Kidney (tissue), 14 donors: ENCODE data around the gene CPB1. TPM values are rescaled to one million over a fixed set of nuclear protein-coding genes. Genes with fewer than 3 reads are reported as not detected.

Experiments
- DNase-seq, 5 donors: peaks; one replicate each; pipeline ENCODE4 v3.0.0-alpha.2; 2013 to 2020
- FAIRE-seq: peaks from 2 replicates; lab custom pipeline; 2012; peaks lifted over from hg19 to GRCh38; lab: Jason Lieb, UNC
- H3K27ac ChIP-seq, 2 donors: one replicate each; pipeline ENCODE4 v1.7.0; 2013; ENCODE audit warnings: low read depth in 2 of 2, low read length in 2 of 2, inconsistent platforms in 1 of 2
- H3K27me3 ChIP-seq: one replicate; pipeline ENCODE4 v1.7.1; 2013; ENCODE audit warnings: low read length, inconsistent platforms; ENCODE audit not compliant: control insufficient read depth, insufficient read depth
- H3K36me3 ChIP-seq, 3 donors: one replicate each; pipeline versions ENCODE4 v1.7.0 to v1.7.1; 2013; ENCODE audit warnings: low read length in 3 of 3, control low read depth in 1 of 3, inconsistent platforms in 1 of 3; ENCODE audit not compliant: insufficient read depth in 3 of 3, control insufficient read depth in 2 of 3
- H3K4me1 ChIP-seq, 3 donors: one replicate each; pipeline versions ENCODE4 v1.7.0 to v1.7.1; 2013; ENCODE audit warnings: low read length in 3 of 3, inconsistent platforms in 1 of 3, low read depth in 1 of 3; ENCODE audit not compliant: control insufficient read depth in 2 of 3, insufficient read depth in 2 of 3
- H3K4me3 ChIP-seq, 3 donors: one replicate each; pipeline versions ENCODE4 v1.7.0 to v1.8.1; 2013; ENCODE audit warnings: low read length in 3 of 3, control low read depth in 1 of 3, inconsistent platforms in 1 of 3
- H3K9ac ChIP-seq, 3 donors: one replicate each; pipeline versions ENCODE4 v1.7.0 to v1.7.1; 2013; ENCODE audit warnings: low read length in 3 of 3, control low read depth in 1 of 3, inconsistent platforms in 1 of 3
- H3K9me3 ChIP-seq, 3 donors: one replicate each; pipeline versions ENCODE4 v1.7.0 to v1.7.1; 2013; ENCODE audit warnings: low read length in 3 of 3, control low read depth in 1 of 3, inconsistent platforms in 1 of 3; ENCODE audit not compliant: control insufficient read depth in 2 of 3, insufficient read depth in 1 of 3
- intact Hi-C: fragments of 100-400 bp; cut with DNase I; formaldehyde crosslinking; loops from one replicate; pipeline ENCODE4 v1.11.1; 2022
- polyA plus RNA-seq: library from polyadenylated mRNA; stranded (reverse); fragments of 350-450 nt; fragmentation: Illumina TruSeq; extraction: RNeasy Lipid Tissue Mini Kit (QIAGEN cat#74804); gene quantifications from one replicate; pipeline ENCODE4 v1.2.3, GENCODE V29; 2014; ENCODE audit warnings: low read depth, low replicate concordance; ENCODE audit not compliant: insufficient read depth
- total RNA-seq: library from RNA; stranded (reverse); fragmentation: NEBNext Ultra II Directional; extraction: Animal tissue kit (Norgen Biotek cat#: 25700); gene quantifications from one replicate; pipeline ENCODE4 v1.2.1, GENCODE V29; 2021
- TF ChIP-seq, protein P1 (sequence below): IDR thresholded peaks from 3 replicates; pipeline ENCODE4 v1.5.1; 2012; ENCODE audit warnings: mild to moderate bottlenecking, moderate library complexity, borderline replicate concordance; ENCODE audit not compliant: insufficient read depth; ENCODE audit errors: extremely low read depth
- donor health status: control.
- donor health status: control.
- donor health status: control.
- donor health status: control.
- donor health status: control.
- donor health status: DM: yes; HTN: yes; CAD: no.
- donor health status: Normal renal cell carcinoma (clear cell type).

The CPB1 gene
- total and polyA plus RNA-seq, 2 donors from 2014 or later, result 0.41 TPM; not detected in 1

GRCh38 chr3:148789146-148789545 lies 38.5 kb upstream of the CPB1 start:
- Histone ChIP-seq H3K36me3 (no peaks in the 10 kb centered on the region), H3K4me1 (no peaks in the 10 kb centered on the region), H3K27me3 (no peaks in the 10 kb centered on the region), H3K27ac (no peak overlapping the region), H3K4me3 (no peak overlapping the region), H3K9me3 (no peaks in the 10 kb centered on the region), H3K9ac (no peak overlapping the region)
- intact Hi-C loops, result no loop called here
- TF ChIP-seq, protein P1, sequence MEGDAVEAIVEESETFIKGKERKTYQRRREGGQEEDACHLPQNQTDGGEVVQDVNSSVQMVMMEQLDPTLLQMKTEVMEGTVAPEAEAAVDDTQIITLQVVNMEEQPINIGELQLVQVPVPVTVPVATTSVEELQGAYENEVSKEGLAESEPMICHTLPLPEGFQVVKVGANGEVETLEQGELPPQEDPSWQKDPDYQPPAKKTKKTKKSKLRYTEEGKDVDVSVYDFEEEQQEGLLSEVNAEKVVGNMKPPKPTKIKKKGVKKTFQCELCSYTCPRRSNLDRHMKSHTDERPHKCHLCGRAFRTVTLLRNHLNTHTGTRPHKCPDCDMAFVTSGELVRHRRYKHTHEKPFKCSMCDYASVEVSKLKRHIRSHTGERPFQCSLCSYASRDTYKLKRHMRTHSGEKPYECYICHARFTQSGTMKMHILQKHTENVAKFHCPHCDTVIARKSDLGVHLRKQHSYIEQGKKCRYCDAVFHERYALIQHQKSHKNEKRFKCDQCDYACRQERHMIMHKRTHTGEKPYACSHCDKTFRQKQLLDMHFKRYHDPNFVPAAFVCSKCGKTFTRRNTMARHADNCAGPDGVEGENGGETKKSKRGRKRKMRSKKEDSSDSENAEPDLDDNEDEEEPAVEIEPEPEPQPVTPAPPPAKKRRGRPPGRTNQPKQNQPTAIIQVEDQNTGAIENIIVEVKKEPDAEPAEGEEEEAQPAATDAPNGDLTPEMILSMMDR, result no peak
- FAIRE-seq, result no peak
- peak in 2 of 5 donors; percentile 38 to 41 for DNase-seq

DNA sequence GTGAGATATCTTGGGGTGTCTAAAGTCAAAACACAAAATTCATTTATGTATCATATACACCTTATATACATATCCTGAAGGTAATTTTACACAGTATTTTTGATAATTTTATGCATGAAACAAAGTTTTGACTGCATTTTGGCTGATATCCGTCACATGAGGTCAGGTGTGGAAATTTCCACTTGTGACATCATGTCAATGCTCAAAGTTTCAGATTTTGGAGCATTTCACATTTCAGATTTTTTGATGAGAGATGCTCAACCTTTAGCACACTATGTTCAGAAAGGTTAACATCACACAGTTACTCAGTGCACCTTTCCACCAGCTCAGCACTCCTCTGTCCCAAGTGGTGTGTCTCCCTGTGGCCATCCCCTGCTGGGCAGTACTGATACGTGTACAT lies 37.7 kb upstream of the CPB1 start:
- H3K36me3 ChIP-seq, result no peaks in the 10 kb centered on the region
- TF ChIP-seq, protein P1, result no peak
- H3K4me1 ChIP-seq, result no peaks in the 10 kb centered on the region
- no peak overlapping the region for H3K27ac ChIP-seq
- FAIRE-seq, result no peak
- no peak for DNase-seq
- H3K9me3 ChIP-seq, result no peaks in the 10 kb centered on the region
- H3K9ac ChIP-seq, result no peak overlapping the region
- no peak overlapping the region for H3K4me3 ChIP-seq
- intact Hi-C loops, result no loop called here
- H3K27me3 ChIP-seq, result no peaks in the 10 kb centered on the region

- H3K9me3 ChIP-seq, result no peaks in the 10 kb centered on the region
- FAIRE-seq (no peak), DNase-seq (no peak)
- H3K36me3 ChIP-seq, result no peaks in the 10 kb centered on the region
- intact Hi-C loops, result no loop called here
- no peaks in the 10 kb centered on the region for H3K27me3 ChIP-seq
- no peak overlapping the region for H3K9ac ChIP-seq
- TF ChIP-seq, protein P1, result no peak
- no peak overlapping the region for H3K27ac ChIP-seq
- H3K4me1 ChIP-seq, result no peaks in the 10 kb centered on the region
- H3K4me3 ChIP-seq, result no peak overlapping the region
Measured at GRCh38 chr3:148790370-148790769, 37.2 kb upstream of the CPB1 start.
